ENCODE data around the gene DCTN1. TPM values are rescaled to one million over a fixed set of nuclear protein-coding genes. Genes with fewer than 3 reads are reported as not detected.

The DCTN1 gene
- total and polyA plus RNA-seq, 4 donors: 69.9 to 142 (median 104) TPM

GRCh38 chr2:74312913-74313312 lies 67.2 kb downstream of the DCTN1 start:
- Histone ChIP-seq H3K36me3 (ENCODE audit: control insufficient read depth in 4 of 4, insufficient read depth in 4 of 4, low read length in 4 of 4) (peaks cover 0 to 4% (median 2%) of the 10 kb centered on the region in 4 donors), H3K9me3 (ENCODE audit: control insufficient read depth in 4 of 4, insufficient read depth in 3 of 4, low read length in 3 of 4) (no peaks in the 10 kb centered on the region), H3K4me1 (ENCODE audit: control insufficient read depth in 5 of 5, insufficient read depth in 5 of 5, low read length in 5 of 5) (peaks cover 0 to 15% (median 4%) of the 10 kb centered on the region in 5 donors), H3K27me3 (ENCODE audit: control insufficient read depth in 3 of 3, insufficient read depth in 3 of 3, low read length in 2 of 3) (no peaks in the 10 kb centered on the region), H3K4me3 (no peak overlapping the region), H3K9ac (ENCODE audit: insufficient read depth in 1 of 2, low read length in 2 of 2) (no peak overlapping the region), H3K27ac (ENCODE audit: low read depth in 1 of 2, low read length in 1 of 2) (no peak overlapping the region)
- ATAC-seq (ENCODE audit: insufficient read depth, low FRiP score): no peak
- no peak for DNase-seq
- no peak for TF ChIP-seq CTCF (IDR thresholded peaks at IDR 0.05; ENCODE audit: control extremely low read depth, extremely low read depth)

Small RNA genes within 50 kb of the gene (small RNA-seq; reads per million reads assigned to genes)
- not detected for gene RNU6-542P (ENCODE audit: low replicate concordance)
- gene TAF13P2 (ENCODE audit: low replicate concordance): not detected

Other genes with a start within 250 kb of the DCTN1 start
- gene BOLA3, start 232.4 kb downstream of the DCTN1 start, total RNA-seq: 10 to 100 TPM; 12.0 to 36.4 TPM
- gene BOLA3, start 232.4 kb downstream of the DCTN1 start, polyA plus RNA-seq: 10 to 100 TPM; 43.0 to 64.5 TPM
- 100 to 1,000 TPM in 1 of 2 donors, 10 to 100 TPM in 1; 88.4 to 117 TPM for gene MOB1A, start 201.4 kb downstream of the DCTN1 start, total RNA-seq
- 10 to 100 TPM; 33.4 to 73.8 TPM for gene MOB1A, start 201.4 kb downstream of the DCTN1 start, polyA plus RNA-seq
- 10 to 100 TPM; 20.9 to 84.1 TPM for gene MTHFD2, start 181.7 kb downstream of the DCTN1 start, total RNA-seq
- gene MTHFD2, start 181.7 kb downstream of the DCTN1 start, polyA plus RNA-seq: 10 to 100 TPM; 32.3 to 88.1 TPM
- gene SLC4A5, start 36.9 kb downstream of the DCTN1 start, total RNA-seq: 1 to 10 TPM; 5.2 to 9.6 TPM
- gene SLC4A5, start 36.9 kb downstream of the DCTN1 start, polyA plus RNA-seq: 1 to 10 TPM in 1 of 2 donors, under 1 TPM in 1; 0.85 to 2.5 TPM
- 10 to 100 TPM in 1 of 2 donors, 1 to 10 TPM in 1; 3.4 to 16.9 TPM for gene C2orf81, start 41.3 kb upstream of the DCTN1 start, total RNA-seq
- gene C2orf81, start 41.3 kb upstream of the DCTN1 start, polyA plus RNA-seq: 1 to 10 TPM; 7.3 TPM
- 10 to 100 TPM; 36.1 to 42.3 TPM for gene WDR54, start 41.4 kb upstream of the DCTN1 start, total RNA-seq
- gene WDR54, start 41.4 kb upstream of the DCTN1 start, polyA plus RNA-seq: 10 to 100 TPM; 15.4 to 27.9 TPM
- 10 to 100 TPM; 37.5 to 46.0 TPM for gene RTKN, start 61.6 kb upstream of the DCTN1 start, total RNA-seq
- gene RTKN, start 61.6 kb upstream of the DCTN1 start, polyA plus RNA-seq: 10 to 100 TPM; 21.9 to 23.7 TPM
- gene INO80B, start 74.8 kb upstream of the DCTN1 start, total RNA-seq: 10 to 100 TPM; 22.7 to 40.7 TPM
- gene INO80B, start 74.8 kb upstream of the DCTN1 start, polyA plus RNA-seq: 10 to 100 TPM; 33.1 to 72.3 TPM
- gene WBP1, start 78.1 kb upstream of the DCTN1 start, total RNA-seq: 10 to 100 TPM; 39.5 to 65.0 TPM
- 10 to 100 TPM; 55.9 to 56.7 TPM for gene WBP1, start 78.1 kb upstream of the DCTN1 start, polyA plus RNA-seq
- gene MOGS, start 85.1 kb upstream of the DCTN1 start, total RNA-seq: 10 to 100 TPM; 37.5 to 72.0 TPM
- gene MOGS, start 85.1 kb upstream of the DCTN1 start, polyA plus RNA-seq: 10 to 100 TPM; 35.4 to 53.5 TPM
- 100 to 1,000 TPM in 1 of 2 donors, 10 to 100 TPM in 1; 23.3 to 106 TPM for gene MRPL53, start 92.4 kb upstream of the DCTN1 start, total RNA-seq
- gene MRPL53, start 92.4 kb upstream of the DCTN1 start, polyA plus RNA-seq: 10 to 100 TPM; 70.6 to 70.9 TPM
- gene CCDC142, start 102.7 kb upstream of the DCTN1 start, total RNA-seq: 10 to 100 TPM; 17.8 to 25.5 TPM
- gene CCDC142, start 102.7 kb upstream of the DCTN1 start, polyA plus RNA-seq: 1 to 10 TPM; 5.5 to 8.2 TPM
- gene TTC31, start 102.8 kb upstream of the DCTN1 start, total RNA-seq: 10 to 100 TPM; 20.9 to 23.7 TPM
- 10 to 100 TPM; 13.7 to 19.2 TPM for gene TTC31, start 102.8 kb upstream of the DCTN1 start, polyA plus RNA-seq
- gene LBX2, start 119.3 kb upstream of the DCTN1 start, total RNA-seq: 1 to 10 TPM in 1 of 2 donors, under 1 TPM in 1; 0.63 to 1.9 TPM
- gene LBX2, start 119.3 kb upstream of the DCTN1 start, polyA plus RNA-seq: 1 to 10 TPM in 1 of 2 donors, under 1 TPM in 1; 0.83 to 1.4 TPM
- gene PCGF1, start 127.4 kb upstream of the DCTN1 start, total RNA-seq: 10 to 100 TPM; 16.7 to 35.5 TPM
- gene PCGF1, start 127.4 kb upstream of the DCTN1 start, polyA plus RNA-seq: 10 to 100 TPM; 20.6 to 47.8 TPM
- gene TLX2, start 134.1 kb upstream of the DCTN1 start, total RNA-seq: not detected
- under 1 TPM in 1 of 2 donors, not detected in 1; 0.03 TPM for gene TLX2, start 134.1 kb upstream of the DCTN1 start, polyA plus RNA-seq
- under 1 TPM in 1 of 2 donors, not detected in 1; 0.34 TPM for gene DQX1, start 145.9 kb upstream of the DCTN1 start, total RNA-seq
- gene DQX1, start 145.9 kb upstream of the DCTN1 start, polyA plus RNA-seq: under 1 TPM; 0.12 to 0.17 TPM
- 100 to 1,000 TPM in 1 of 2 donors, 10 to 100 TPM in 1; 65.6 to 102 TPM for gene AUP1, start 149.4 kb upstream of the DCTN1 start, total RNA-seq
- 100 to 1,000 TPM; 156 to 185 TPM for gene AUP1, start 149.4 kb upstream of the DCTN1 start, polyA plus RNA-seq
- 10 to 100 TPM; 26.6 to 32.4 TPM for gene HTRA2, start 149.6 kb upstream of the DCTN1 start, total RNA-seq
- gene HTRA2, start 149.6 kb upstream of the DCTN1 start, polyA plus RNA-seq: 10 to 100 TPM; 30.7 to 42.1 TPM
- 10 to 100 TPM in 1 of 2 donors, 1 to 10 TPM in 1; 5.9 to 11.1 TPM for gene LOXL3, start 173.6 kb upstream of the DCTN1 start, total RNA-seq
- gene LOXL3, start 173.6 kb upstream of the DCTN1 start, polyA plus RNA-seq: 1 to 10 TPM; 2.9 to 7.3 TPM
- gene DOK1, start 174.4 kb upstream of the DCTN1 start, total RNA-seq: 10 to 100 TPM; 17.7 to 34.5 TPM
- gene DOK1, start 174.4 kb upstream of the DCTN1 start, polyA plus RNA-seq: 10 to 100 TPM; 18.6 to 37.3 TPM

Measured in lung (tissue), 13 donors.